Endodermal cell (in vitro differentiated cells): ENCODE results near the gene MYDGF. TPM values are rescaled to one million over a fixed set of nuclear protein-coding genes. Genes with fewer than 3 reads are reported as not detected.

Source experiments
- DNase-seq: peaks from one replicate; pipeline ENCODE4 v3.0.0-alpha.2; 2017
- H3K27ac ChIP-seq: 2 replicates; pipeline ENCODE4 v1.5.1; 2013; ENCODE audit warnings: mild to moderate bottlenecking, low read depth, low read length, moderate library complexity
- H3K27me3 ChIP-seq: 2 replicates; pipeline ENCODE4 v1.6.1; 2013; ENCODE audit warnings: mild to moderate bottlenecking, low read length, moderate library complexity; ENCODE audit not compliant: insufficient read depth, control insufficient read depth, poor library complexity, severe bottlenecking
- H3K36me3 ChIP-seq: 2 replicates; pipeline ENCODE4 v1.7.0; 2013; ENCODE audit warnings: mild to moderate bottlenecking, low read length, moderate library complexity; ENCODE audit not compliant: control insufficient read depth, insufficient read depth
- H3K4me1 ChIP-seq: one replicate; pipeline ENCODE4 v1.7.0; 2013; ENCODE audit warnings: low read length; ENCODE audit not compliant: control insufficient read depth, insufficient read depth
- H3K4me3 ChIP-seq: 2 replicates; pipeline ENCODE4 v1.5.1; 2013; ENCODE audit warnings: mild to moderate bottlenecking, low read length, moderate library complexity
- H3K9ac ChIP-seq: 2 replicates; pipeline ENCODE4 v1.6.1; 2013; ENCODE audit warnings: mild to moderate bottlenecking, low read length, moderate library complexity; ENCODE audit not compliant: poor library complexity, severe bottlenecking; ENCODE audit errors: extremely low read depth
- H3K9me3 ChIP-seq: 2 replicates; pipeline ENCODE4 v1.6.1; 2013; ENCODE audit warnings: mild to moderate bottlenecking, low read length, moderate library complexity; ENCODE audit not compliant: control insufficient read depth
- H3K27ac Mint-ChIP-seq: 2 replicates; pipeline ENCODE4 v1.8.0; 2020; ENCODE audit warnings: mixed read lengths
- H3K27me3 Mint-ChIP-seq: 2 replicates; pipeline ENCODE4 v1.8.0; 2021; ENCODE audit warnings: mild to moderate bottlenecking, mixed read lengths; ENCODE audit not compliant: insufficient read depth
- H3K36me3 Mint-ChIP-seq: 2 replicates; pipeline ENCODE4 v1.8.0; 2020; ENCODE audit warnings: low read depth, mixed read lengths
- H3K4me1 Mint-ChIP-seq: 2 replicates; pipeline ENCODE4 v1.8.0; 2020; ENCODE audit warnings: mixed read lengths
- H3K4me3 Mint-ChIP-seq: 2 replicates; pipeline ENCODE4 v1.8.0; 2020; ENCODE audit warnings: mild to moderate bottlenecking, moderate library complexity, mixed read lengths
- H3K9me3 Mint-ChIP-seq: 2 replicates; pipeline ENCODE4 v1.8.0; 2020; ENCODE audit warnings: mild to moderate bottlenecking, mixed read lengths
- CTCF ChIP-seq: fragments of 200-600 bp; sonication (generic); conservative IDR thresholded peaks from 2 replicates; pipeline ENCODE4 v1.5.0; 2021; ENCODE audit warnings: antibody characterized with exemption, mild to moderate bottlenecking
- WGBS, 2 experiments: methylation state at CpG; one replicate each; pipeline versions ENCODE4 v1.1.5 to v1.1.7; 2013; ENCODE audit warnings: missing lambda C conversion rate in 2 of 2, mixed read lengths in 1 of 2; ENCODE audit not compliant: insufficient coverage in 1 of 2, insufficient read length in 1 of 2; 5-methylcytosine and 5-hydroxymethylcytosine counted together
- total RNA-seq, 2 donors: library from RNA; stranded (reverse); fragmentation: NEBNext Ultra II Directional in 1 of 2; extraction: Animal tissue kit (Norgen Biotek cat#: 25700) in 1 of 2; gene quantifications; 2 replicates in 1 of 2; 3 replicates in 1 of 2; pipeline ENCODE4 v1.2.1, GENCODE V29; 2021

MYDGF gene
- total RNA-seq, 2 donors from 2014 or later: 58.7 to 64.0 TPM

GRCh38 chr19:4636761-4637160, 33.4 kb downstream of the MYDGF start:
- Mint-ChIP-seq H3K27me3 (peaks cover 21% of the 10 kb centered on the region), H3K9me3 (peaks cover 1% of the 10 kb centered on the region), H3K27ac (no peak overlapping the region), H3K36me3 (no peaks in the 10 kb centered on the region), H3K4me3 (peak overlapping the region; percentile 50), H3K4me1 (peaks cover 8% of the 10 kb centered on the region)
- no peaks in the 10 kb centered on the region for H3K9me3 ChIP-seq
- H3K4me3 ChIP-seq: no peak overlapping the region
- H3K27ac ChIP-seq: no peak overlapping the region
- H3K36me3 ChIP-seq: no peaks in the 10 kb centered on the region
- peaks cover 3% of the 10 kb centered on the region for H3K27me3 ChIP-seq
- no peak overlapping the region for H3K9ac ChIP-seq
- peaks cover 5% of the 10 kb centered on the region for H3K4me1 ChIP-seq
- TF ChIP-seq CTCF: no peak
- no peak for DNase-seq
- 79% methylated on average over 3 to 8 of the region's 8 CpGs for WGBS, 2 experiments

- Mint-ChIP-seq H3K27ac (no peak overlapping the region), H3K36me3 (no peaks in the 10 kb centered on the region), H3K4me1 (peaks cover 8% of the 10 kb centered on the region), H3K4me3 (peak overlapping the region; percentile 50), H3K27me3 (peaks cover 23% of the 10 kb centered on the region), H3K9me3 (peaks cover 1% of the 10 kb centered on the region)
- no peak overlapping the region for H3K9ac ChIP-seq
- peak; percentile 98 for TF ChIP-seq CTCF
- H3K27me3 ChIP-seq: peaks cover 4% of the 10 kb centered on the region
- no peaks in the 10 kb centered on the region for H3K9me3 ChIP-seq
- peak overlapping the region; percentile 71 for H3K4me3 ChIP-seq
- DNase-seq: peak; percentile 92
- H3K4me1 ChIP-seq: peaks cover 5% of the 10 kb centered on the region
- WGBS, 2 experiments: 1 to 4% methylated on average over 22 to 43 of the region's 43 CpGs
- H3K27ac ChIP-seq: no peak overlapping the region
- no peaks in the 10 kb centered on the region for H3K36me3 ChIP-seq
Measured at GRCh38 chr19:4636151-4636717, 33.9 kb downstream of the MYDGF start.

- Mint-ChIP-seq H3K27ac (no peak overlapping the region), H3K9me3 (peaks cover 1% of the 10 kb centered on the region), H3K27me3 (peaks cover 25% of the 10 kb centered on the region), H3K36me3 (no peaks in the 10 kb centered on the region), H3K4me3 (peak overlapping the region; percentile 50), H3K4me1 (peaks cover 8% of the 10 kb centered on the region)
- H3K9me3 ChIP-seq: no peaks in the 10 kb centered on the region
- H3K36me3 ChIP-seq: no peaks in the 10 kb centered on the region
- peaks cover 5% of the 10 kb centered on the region for H3K4me1 ChIP-seq
- DNase-seq: peak; percentile 64
- no peak overlapping the region for H3K27ac ChIP-seq
- no peak for TF ChIP-seq CTCF
- peaks cover 7% of the 10 kb centered on the region for H3K27me3 ChIP-seq
- H3K9ac ChIP-seq: no peak overlapping the region
- peak overlapping the region; percentile 71 for H3K4me3 ChIP-seq
- 51% methylated on average over 13 of the region's 13 CpGs; no CpG with 5 or more reads in 1 of the 2 experiments for WGBS, 2 experiments
Measured at GRCh38 chr19:4635754-4636116, 34.4 kb downstream of the MYDGF start.
